ENCODE data around the gene TLR10. TPM values are rescaled to one million over a fixed set of nuclear protein-coding genes. Genes with fewer than 3 reads are reported as not detected.

The TLR10 gene
- total RNA-seq, 1 donor from 2014 or later: not detected

- peaks cover 12% of the 10 kb centered on the region for H3K4me1 Mint-ChIP-seq
- no peaks in the 10 kb centered on the region for H3K36me3 Mint-ChIP-seq (ENCODE audit: low read depth)
- H3K9me3 Mint-ChIP-seq: no peaks in the 10 kb centered on the region
- no peak for TF ChIP-seq CTCF (conservative IDR thresholded peaks at IDR 0.05)
- DNase-seq (ENCODE audit: low read depth, low spot score): no peak
- H3K27ac Mint-ChIP-seq (ENCODE audit: unreplicated experiment): no peak overlapping the region
- H3K27me3 Mint-ChIP-seq (ENCODE audit: low read depth): no peaks in the 10 kb centered on the region
- H3K4me3 Mint-ChIP-seq: no peak overlapping the region
Measured at GRCh38 chr4:38759790-38760122, 23.0 kb downstream of the TLR10 start.

- Mint-ChIP-seq H3K27ac (ENCODE audit: unreplicated experiment) (no peak overlapping the region), H3K36me3 (ENCODE audit: low read depth) (no peaks in the 10 kb centered on the region), H3K4me3 (no peak overlapping the region), H3K4me1 (peaks cover 12% of the 10 kb centered on the region), H3K9me3 (no peaks in the 10 kb centered on the region), H3K27me3 (ENCODE audit: low read depth) (no peaks in the 10 kb centered on the region)
- DNase-seq (ENCODE audit: low read depth, low spot score): peak; percentile 74
- TF ChIP-seq CTCF (conservative IDR thresholded peaks at IDR 0.05): peak; percentile 92
Measured at GRCh38 chr4:38759113-38759789, 23.5 kb downstream of the TLR10 start.

- Mint-ChIP-seq H3K27me3 (ENCODE audit: low read depth) (no peaks in the 10 kb centered on the region), H3K27ac (ENCODE audit: unreplicated experiment) (no peak overlapping the region), H3K9me3 (no peaks in the 10 kb centered on the region), H3K36me3 (ENCODE audit: low read depth) (no peaks in the 10 kb centered on the region), H3K4me3 (no peak overlapping the region), H3K4me1 (peaks cover 12% of the 10 kb centered on the region)
- DNase-seq (ENCODE audit: low read depth, low spot score): no peak
- TF ChIP-seq CTCF (conservative IDR thresholded peaks at IDR 0.05): peak; percentile 48
Measured at GRCh38 chr4:38757945-38758600, 24.7 kb downstream of the TLR10 start.

- Mint-ChIP-seq H3K4me3 (no peak overlapping the region), H3K9me3 (peaks cover 5% of the 10 kb centered on the region), H3K27ac (ENCODE audit: unreplicated experiment) (no peak overlapping the region), H3K36me3 (ENCODE audit: low read depth) (peaks cover 6% of the 10 kb centered on the region), H3K27me3 (ENCODE audit: low read depth) (no peaks in the 10 kb centered on the region), H3K4me1 (peaks cover 21% of the 10 kb centered on the region)
- peak; percentile 73 for DNase-seq (ENCODE audit: low read depth, low spot score)
- TF ChIP-seq CTCF (conservative IDR thresholded peaks at IDR 0.05): no peak
Measured at GRCh38 chr4:38752941-38753806, 29.6 kb downstream of the TLR10 start.

- Mint-ChIP-seq H3K36me3 (ENCODE audit: low read depth) (peaks cover 8% of the 10 kb centered on the region), H3K9me3 (peaks cover 7% of the 10 kb centered on the region), H3K4me1 (peaks cover 21% of the 10 kb centered on the region), H3K27me3 (ENCODE audit: low read depth) (no peaks in the 10 kb centered on the region), H3K27ac (ENCODE audit: unreplicated experiment) (no peak overlapping the region), H3K4me3 (peak overlapping the region; percentile 17)
- DNase-seq (ENCODE audit: low read depth, low spot score): no peak
- TF ChIP-seq CTCF (conservative IDR thresholded peaks at IDR 0.05): no peak
Measured at GRCh38 chr4:38752372-38752940, 30.3 kb downstream of the TLR10 start.
